Measurements from ENCODE around the gene LDLRAD4.

LDLRAD4 gene

DNA sequence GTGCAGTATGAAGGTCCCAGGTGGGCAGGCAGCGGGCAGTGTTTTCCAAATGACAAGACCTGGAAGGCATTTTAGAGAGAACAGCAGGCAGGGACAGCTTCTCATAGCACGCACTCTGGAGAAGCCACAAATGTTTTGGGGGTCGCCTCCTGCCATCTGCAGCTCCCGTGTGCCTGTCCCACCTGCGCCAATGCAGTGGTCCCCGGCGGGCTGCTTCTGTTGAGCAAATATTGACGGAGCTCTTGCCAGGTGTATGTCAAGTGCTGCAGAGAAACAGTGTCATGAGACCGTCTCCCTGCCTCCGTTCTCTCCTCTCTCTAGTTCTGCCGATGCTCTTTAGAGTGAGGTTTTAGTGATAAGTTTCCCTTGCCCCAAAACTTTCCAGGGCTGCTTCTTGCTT is 174.8 kb downstream of the LDLRAD4 start:
- TF ChIP-seq RARB (CRISPR knock-in tag; IDR thresholded peaks at IDR 0.05) (no peak), ISL1 (CRISPR knock-in tag; IDR thresholded peaks at IDR 0.05) (no peak), POU6F1 (CRISPR knock-in tag; IDR thresholded peaks at IDR 0.05; ENCODE audit: borderline replicate concordance, low read depth) (no peak), ZNF8 (CRISPR knock-in tag; IDR thresholded peaks at IDR 0.05) (no peak), TOX (CRISPR knock-in tag; IDR thresholded peaks at IDR 0.05; ENCODE audit: borderline replicate concordance) (no peak), SNAI2 (CRISPR knock-in tag; IDR thresholded peaks at IDR 0.05) (no peak), ZFP30 (CRISPR knock-in tag; IDR thresholded peaks at IDR 0.05) (no peak), TCF4 (CRISPR knock-in tag; IDR thresholded peaks at IDR 0.05; ENCODE audit: borderline replicate concordance) (no peak), ZNF70 (CRISPR knock-in tag; IDR thresholded peaks at IDR 0.05) (no peak), ZFP3 (CRISPR knock-in tag; IDR thresholded peaks at IDR 0.05) (no peak), PPARA (CRISPR knock-in tag; IDR thresholded peaks at IDR 0.05; ENCODE audit: borderline replicate concordance) (no peak), BACH2 (CRISPR knock-in tag; IDR thresholded peaks at IDR 0.05; ENCODE audit: borderline replicate concordance) (no peak), ESRRG (CRISPR knock-in tag; IDR thresholded peaks at IDR 0.05) (no peak), ZNF565 (CRISPR knock-in tag; conservative IDR thresholded peaks at IDR 0.05; ENCODE audit: low read depth) (no peak), TSHZ2 (CRISPR knock-in tag; IDR thresholded peaks at IDR 0.05) (no peak), ARNTL (CRISPR knock-in tag; IDR thresholded peaks at IDR 0.05; ENCODE audit: borderline replicate concordance, low read depth) (no peak), ZC3H10 (CRISPR knock-in tag; IDR thresholded peaks at IDR 0.05) (no peak), CSDC2 (CRISPR knock-in tag; IDR thresholded peaks at IDR 0.05) (no peak)
- TF ChIP-seq, protein P1, sequence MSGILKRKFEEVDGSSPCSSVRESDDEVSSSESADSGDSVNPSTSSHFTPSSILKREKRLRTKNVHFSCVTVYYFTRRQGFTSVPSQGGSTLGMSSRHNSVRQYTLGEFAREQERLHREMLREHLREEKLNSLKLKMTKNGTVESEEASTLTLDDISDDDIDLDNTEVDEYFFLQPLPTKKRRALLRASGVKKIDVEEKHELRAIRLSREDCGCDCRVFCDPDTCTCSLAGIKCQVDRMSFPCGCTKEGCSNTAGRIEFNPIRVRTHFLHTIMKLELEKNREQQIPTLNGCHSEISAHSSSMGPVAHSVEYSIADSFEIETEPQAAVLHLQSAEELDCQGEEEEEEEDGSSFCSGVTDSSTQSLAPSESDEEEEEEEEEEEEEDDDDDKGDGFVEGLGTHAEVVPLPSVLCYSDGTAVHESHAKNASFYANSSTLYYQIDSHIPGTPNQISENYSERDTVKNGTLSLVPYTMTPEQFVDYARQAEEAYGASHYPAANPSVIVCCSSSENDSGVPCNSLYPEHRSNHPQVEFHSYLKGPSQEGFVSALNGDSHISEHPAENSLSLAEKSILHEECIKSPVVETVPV (CRISPR knock-in tag; IDR thresholded peaks at IDR 0.05): no peak
- TF ChIP-seq, protein P2, sequence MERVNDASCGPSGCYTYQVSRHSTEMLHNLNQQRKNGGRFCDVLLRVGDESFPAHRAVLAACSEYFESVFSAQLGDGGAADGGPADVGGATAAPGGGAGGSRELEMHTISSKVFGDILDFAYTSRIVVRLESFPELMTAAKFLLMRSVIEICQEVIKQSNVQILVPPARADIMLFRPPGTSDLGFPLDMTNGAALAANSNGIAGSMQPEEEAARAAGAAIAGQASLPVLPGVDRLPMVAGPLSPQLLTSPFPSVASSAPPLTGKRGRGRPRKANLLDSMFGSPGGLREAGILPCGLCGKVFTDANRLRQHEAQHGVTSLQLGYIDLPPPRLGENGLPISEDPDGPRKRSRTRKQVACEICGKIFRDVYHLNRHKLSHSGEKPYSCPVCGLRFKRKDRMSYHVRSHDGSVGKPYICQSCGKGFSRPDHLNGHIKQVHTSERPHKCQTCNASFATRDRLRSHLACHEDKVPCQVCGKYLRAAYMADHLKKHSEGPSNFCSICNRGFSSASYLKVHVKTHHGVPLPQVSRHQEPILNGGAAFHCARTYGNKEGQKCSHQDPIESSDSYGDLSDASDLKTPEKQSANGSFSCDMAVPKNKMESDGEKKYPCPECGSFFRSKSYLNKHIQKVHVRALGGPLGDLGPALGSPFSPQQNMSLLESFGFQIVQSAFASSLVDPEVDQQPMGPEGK (CRISPR knock-in tag; IDR thresholded peaks at IDR 0.05; ENCODE audit: borderline replicate concordance): no peak
- no peak for ATAC-seq

DNA sequence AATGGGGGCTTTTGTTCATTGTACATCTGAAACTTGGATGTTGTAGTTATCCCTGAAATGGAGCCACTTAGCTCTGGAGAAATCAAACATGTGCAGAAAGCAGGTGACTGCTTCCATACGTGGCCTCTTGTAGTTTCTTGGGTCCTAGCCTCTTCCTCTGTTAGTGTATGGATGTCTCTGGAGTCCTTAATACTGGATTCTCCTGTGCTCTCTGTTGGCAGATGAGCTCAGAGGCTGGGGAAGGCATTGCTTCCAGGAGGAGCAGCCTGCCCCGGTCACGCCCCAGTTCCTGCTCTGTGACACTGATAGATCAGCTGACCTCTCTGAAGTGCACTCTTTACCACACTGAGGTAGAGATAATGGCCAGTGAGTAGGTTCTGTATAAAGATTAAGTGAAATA is 176.2 kb downstream of the LDLRAD4 start:
- TF ChIP-seq, protein P1 (CRISPR knock-in tag; IDR thresholded peaks at IDR 0.05): no peak
- no peak for ATAC-seq

- no peak for ATAC-seq
Observed at GRCh38 chr18:13395577-13395976, 177.0 kb downstream of the LDLRAD4 start.

More at GRCh38 chr18:13395577-13395976, 177.0 kb downstream of the LDLRAD4 start:
- no peak for TF ChIP-seq ZNF565 (CRISPR knock-in tag; conservative IDR thresholded peaks at IDR 0.05; ENCODE audit: low read depth)
- TF ChIP-seq ZFP30 (CRISPR knock-in tag; IDR thresholded peaks at IDR 0.05): no peak
- no peak for TF ChIP-seq PPARA (CRISPR knock-in tag; IDR thresholded peaks at IDR 0.05; ENCODE audit: borderline replicate concordance)
- no peak for TF ChIP-seq ESRRG (CRISPR knock-in tag; IDR thresholded peaks at IDR 0.05)
- TF ChIP-seq TOX (CRISPR knock-in tag; IDR thresholded peaks at IDR 0.05; ENCODE audit: borderline replicate concordance): no peak

All from SK-N-SH treated with all-trans-retinoic acid at 6 μM for 48 hours (cell line).